Measurements from ENCODE around the gene EPHA5. TPM values are rescaled to one million over a fixed set of nuclear protein-coding genes. Genes with fewer than 3 reads are reported as not detected.

EPHA5 gene
- total RNA-seq, 1 experiment from 2014 or later = not detected

DNA sequence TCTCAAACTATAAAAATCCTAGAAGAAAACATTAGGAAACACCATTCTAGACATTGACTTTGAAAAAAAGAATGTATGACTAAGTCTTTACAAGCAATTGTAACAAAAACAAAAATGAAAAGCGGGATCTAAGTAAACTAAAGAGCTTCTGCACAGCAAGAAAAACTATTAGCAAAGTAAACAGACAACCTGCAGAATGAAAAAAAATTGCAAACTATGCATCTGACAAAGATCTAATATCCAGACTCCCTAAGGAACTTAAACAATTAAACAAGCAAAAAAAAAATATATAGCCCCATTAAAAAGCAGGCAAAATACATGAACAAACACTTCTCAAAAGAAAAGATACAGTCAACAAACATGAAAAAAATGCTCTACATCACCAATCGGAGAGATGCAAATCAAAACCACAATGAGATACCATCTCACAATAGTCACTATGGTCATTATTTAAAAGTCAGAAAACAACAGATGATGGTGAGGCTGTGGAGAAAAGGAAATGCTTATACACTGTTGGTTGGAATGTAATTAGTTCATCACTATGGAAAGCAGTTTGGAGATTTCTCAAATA is 168.1 kb downstream of the EPHA5 start:
- Histone ChIP-seq H3K4me1 (ENCODE audit: control insufficient read depth in 1 of 2, insufficient read depth in 2 of 2, low read length in 2 of 2) (no peaks in the 10 kb centered on the region), H3K36me3 (ENCODE audit: control insufficient read depth in 1 of 2, insufficient read depth in 2 of 2, low read length in 2 of 2) (no peaks in the 10 kb centered on the region), H3K4me3 (replicated peaks in 1 of 2; ENCODE audit: low read depth in 1 of 2, low read length in 2 of 2) (no peak overlapping the region), H3K9me2 (ENCODE audit: insufficient read depth) (no peaks in the 10 kb centered on the region), H3K9ac (ENCODE audit: low read length) (no peak overlapping the region), H3K4me2 (ENCODE audit: low read length) (no peak overlapping the region), H2AFZ (ENCODE audit: low read depth, low read length, poor library complexity, severe bottlenecking) (no peak overlapping the region), H3K79me2 (ENCODE audit: insufficient read depth, low read length) (no peaks in the 10 kb centered on the region), H4K20me1 (ENCODE audit: insufficient read depth) (no peaks in the 10 kb centered on the region), H3K9me3 (ENCODE audit: control insufficient read depth in 1 of 2, insufficient read depth in 1 of 2, low read depth in 1 of 2, low read length in 2 of 2) (peaks cover 0 to 11% of the 10 kb centered on the region in 2 experiments; a peak in 2 of 4 replicates), H3K27ac (ENCODE audit: low read depth, low read length) (no peak overlapping the region), H3K27me3 (ENCODE audit: insufficient read depth, low read length) (no peaks in the 10 kb centered on the region)
- BruUV-seq (replicated peaks) = no TSS peak
- POLR2A ChIA-PET = no interaction called here
- ATAC-seq (no peak), DNase-seq (ENCODE audit: low read depth, low spot score) (no peak)
- RAD21 ChIA-PET (ENCODE audit: low non-redundant PET in 1 of 2, low total read pairs in 2 of 2, uncharacterized antibody in 2 of 2, unreplicated experiment in 2 of 2) = no interaction called here
- CTCF ChIA-PET = no interaction called here
- intact Hi-C loops (cut with micrococcal nuclease) = no loop called here
- TF ChIP-seq REST (IDR thresholded peaks at IDR 0.05; ENCODE audit: low read depth) (no peak), ELF1 (IDR thresholded peaks at IDR 0.05; ENCODE audit: borderline replicate concordance, low read depth) (no peak), CBX3 (IDR thresholded peaks at IDR 0.05; ENCODE audit: low read depth) (no peak), ZNF274 (IDR thresholded peaks at IDR 0.05; ENCODE audit: low read depth, low read length) (no peak), TCF7L2 (IDR thresholded peaks at IDR 0.05; ENCODE audit: borderline replicate concordance, extremely low read depth, insufficient read depth, insufficient read length) (no peak), ATF3 (IDR thresholded peaks at IDR 0.05) (no peak), EZH2phosphoT487 (IDR thresholded peaks at IDR 0.05; ENCODE audit: borderline replicate concordance) (no peak), YY1 (IDR thresholded peaks at IDR 0.05; ENCODE audit: extremely low read depth, insufficient replicate concordance, low read depth, low read length) (no peak), JUND (IDR thresholded peaks at IDR 0.05) (no peak)
- TF ChIP-seq, protein P1, sequence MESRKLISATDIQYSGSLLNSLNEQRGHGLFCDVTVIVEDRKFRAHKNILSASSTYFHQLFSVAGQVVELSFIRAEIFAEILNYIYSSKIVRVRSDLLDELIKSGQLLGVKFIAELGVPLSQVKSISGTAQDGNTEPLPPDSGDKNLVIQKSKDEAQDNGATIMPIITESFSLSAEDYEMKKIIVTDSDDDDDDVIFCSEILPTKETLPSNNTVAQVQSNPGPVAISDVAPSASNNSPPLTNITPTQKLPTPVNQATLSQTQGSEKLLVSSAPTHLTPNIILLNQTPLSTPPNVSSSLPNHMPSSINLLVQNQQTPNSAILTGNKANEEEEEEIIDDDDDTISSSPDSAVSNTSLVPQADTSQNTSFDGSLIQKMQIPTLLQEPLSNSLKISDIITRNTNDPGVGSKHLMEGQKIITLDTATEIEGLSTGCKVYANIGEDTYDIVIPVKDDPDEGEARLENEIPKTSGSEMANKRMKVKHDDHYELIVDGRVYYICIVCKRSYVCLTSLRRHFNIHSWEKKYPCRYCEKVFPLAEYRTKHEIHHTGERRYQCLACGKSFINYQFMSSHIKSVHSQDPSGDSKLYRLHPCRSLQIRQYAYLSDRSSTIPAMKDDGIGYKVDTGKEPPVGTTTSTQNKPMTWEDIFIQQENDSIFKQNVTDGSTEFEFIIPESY (IDR thresholded peaks at IDR 0.05; ENCODE audit: extremely low read depth, insufficient replicate concordance, low read length) = no peak

Measured in HCT116 (cell line).